Measurements from ENCODE around the gene HBQ1.
"Not testable (repeated sequence)": the region's sequence is repeated elsewhere in the genome, so short reads cannot be mapped to it uniquely, and the experiment has no call there.

Gene HBQ1

DNA sequence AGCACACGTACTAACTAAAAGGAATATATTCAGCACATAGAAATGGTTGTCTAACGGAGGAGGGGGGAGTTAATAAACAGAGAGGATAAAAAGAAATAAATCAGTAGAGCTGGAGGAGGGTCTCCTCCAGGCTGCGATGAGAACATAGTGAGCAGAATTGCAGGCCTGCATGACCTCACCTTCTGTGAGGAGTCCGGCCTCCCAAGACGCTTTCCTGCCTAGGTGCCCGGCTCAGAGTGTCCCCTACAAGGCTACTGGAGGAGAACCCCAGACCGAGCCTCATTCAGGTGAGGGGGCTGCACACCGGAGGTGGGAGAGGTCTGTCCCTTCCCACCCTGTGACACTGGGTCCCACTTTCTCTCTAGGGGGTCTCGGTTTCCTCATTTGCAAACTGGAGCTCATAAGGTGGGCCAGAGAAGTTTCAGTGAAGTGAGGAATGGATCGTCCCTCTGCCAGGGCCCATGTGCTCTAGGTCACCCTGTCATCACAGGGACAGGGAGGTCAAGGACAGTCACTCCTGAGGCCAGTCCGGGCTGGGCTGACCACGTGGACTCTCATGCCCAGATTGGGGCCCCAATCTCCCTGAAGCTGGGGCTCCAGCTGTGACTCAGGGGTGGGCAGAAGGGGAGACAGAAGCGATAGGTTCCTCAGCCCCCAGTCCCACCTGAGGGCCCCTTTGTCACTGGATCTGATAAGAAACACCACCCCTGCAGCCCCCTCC lies 17.8 kb upstream of the HBQ1 start:
- Histone ChIP-seq H3K4me1 (ENCODE audit: control insufficient read depth in 1 of 2, insufficient read depth in 2 of 2, low read length in 2 of 2) (no peaks in the 10 kb centered on the region), H3K23ac (ENCODE audit: low read length) (no peak overlapping the region), H3K9me3 (ENCODE audit: insufficient read depth, low read depth, low read length) (peaks cover 9% of the 10 kb centered on the region), H3K4ac (ENCODE audit: low read depth, low read length) (no peak overlapping the region), H3K36me3 (ENCODE audit: control insufficient read depth in 1 of 2, insufficient read depth in 2 of 2, low read length in 2 of 2) (no peaks in the 10 kb centered on the region), H4K8ac (ENCODE audit: low read depth, low read length) (no peak overlapping the region), H3K79me2 (ENCODE audit: control insufficient read depth, insufficient read depth, low read length, poor library complexity) (no peaks in the 10 kb centered on the region), H3K4me3 (ENCODE audit: low read depth, low read length) (no peak overlapping the region), H3K27me3 (ENCODE audit: insufficient read depth, low read length) (peaks cover 32% of the 10 kb centered on the region), H2AFZ (ENCODE audit: insufficient read depth, low read length, poor library complexity) (no peak overlapping the region), H2BK12ac (ENCODE audit: low read length) (no peak overlapping the region), H2BK5ac (ENCODE audit: low read depth, low read length, poor library complexity) (no peak overlapping the region), H3K14ac (ENCODE audit: low read length) (no peak overlapping the region), H3K9ac (ENCODE audit: low read length) (no peak overlapping the region), H3K4me2 (ENCODE audit: low read length) (no peak overlapping the region), H4K12ac (ENCODE audit: low read depth, low read length) (no peak overlapping the region), H2AK5ac (ENCODE audit: low read length) (no peak overlapping the region), H4K91ac (ENCODE audit: low read depth, low read length) (no peak overlapping the region), H3K18ac (ENCODE audit: low read length) (no peak overlapping the region), H3K27ac (ENCODE audit: low read depth, low read length) (no peak overlapping the region), H2BK120ac (ENCODE audit: insufficient read depth, low read length, poor library complexity) (no peak overlapping the region), H3K79me1 (ENCODE audit: low read length) (no peaks in the 10 kb centered on the region)
- WGBS (ENCODE audit: extremely low coverage, insufficient coverage, insufficient read length), result no CpG with 5 or more reads among the region's 13 CpGs
- no peak for DNase-seq

DNA sequence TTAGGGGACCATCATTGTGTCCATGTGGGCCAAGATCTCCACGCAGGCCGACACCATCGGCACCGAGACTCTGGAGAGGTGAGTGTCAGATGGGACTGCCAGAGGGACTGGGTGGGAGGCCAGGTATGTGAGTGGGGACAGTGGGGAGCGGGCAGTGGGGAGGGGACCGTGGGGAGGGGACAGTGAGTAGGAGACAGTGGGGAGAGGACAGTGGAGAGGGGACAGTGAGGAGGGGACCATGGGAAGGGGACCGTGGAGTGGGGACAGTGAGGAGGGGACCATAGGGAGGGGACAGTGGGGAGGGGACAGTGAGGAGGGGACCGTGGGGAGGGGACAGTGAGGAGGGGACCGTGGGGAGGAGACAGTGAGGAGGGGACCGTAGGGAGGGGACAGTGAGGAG lies 17.1 kb upstream of the HBQ1 start:
- H3K27ac ChIP-seq (ENCODE audit: low read depth, low read length); H2AK5ac ChIP-seq (ENCODE audit: low read length); H3K23ac ChIP-seq (ENCODE audit: low read length); H3K4me2 ChIP-seq (ENCODE audit: low read length); H3K9ac ChIP-seq (ENCODE audit: low read length); H3K9me3 ChIP-seq (ENCODE audit: insufficient read depth, low read depth, low read length); H2BK120ac ChIP-seq (ENCODE audit: insufficient read depth, low read length, poor library complexity); H3K4me3 ChIP-seq (ENCODE audit: low read depth, low read length); H3K79me1 ChIP-seq (ENCODE audit: low read length); H3K4ac ChIP-seq (ENCODE audit: low read depth, low read length); H3K79me2 ChIP-seq (ENCODE audit: control insufficient read depth, insufficient read depth, low read length, poor library complexity); H4K12ac ChIP-seq (ENCODE audit: low read depth, low read length); H2BK5ac ChIP-seq (ENCODE audit: low read depth, low read length, poor library complexity); H3K14ac ChIP-seq (ENCODE audit: low read length); H3K18ac ChIP-seq (ENCODE audit: low read length); H4K91ac ChIP-seq (ENCODE audit: low read depth, low read length); H2AFZ ChIP-seq (ENCODE audit: insufficient read depth, low read length, poor library complexity); H4K8ac ChIP-seq (ENCODE audit: low read depth, low read length); H3K36me3 ChIP-seq (ENCODE audit: control insufficient read depth in 1 of 2, insufficient read depth in 2 of 2, low read length in 2 of 2); H2BK12ac ChIP-seq (ENCODE audit: low read length); DNase-seq; H3K4me1 ChIP-seq (ENCODE audit: control insufficient read depth in 1 of 2, insufficient read depth in 2 of 2, low read length in 2 of 2): not testable (repeated sequence)
- peaks cover 37% of the 10 kb centered on the region for H3K27me3 ChIP-seq (ENCODE audit: insufficient read depth, low read length)
- WGBS (ENCODE audit: extremely low coverage, insufficient coverage, insufficient read length), result no CpG with 5 or more reads among the region's 10 CpGs

GRCh38 chr16:163696-164095 lies 16.6 kb upstream of the HBQ1 start:
- not testable (repeated sequence) for H3K4me2 ChIP-seq (ENCODE audit: low read length); H3K27ac ChIP-seq (ENCODE audit: low read depth, low read length); H3K9me3 ChIP-seq (ENCODE audit: insufficient read depth, low read depth, low read length); H4K8ac ChIP-seq (ENCODE audit: low read depth, low read length); H3K4me1 ChIP-seq (ENCODE audit: control insufficient read depth in 1 of 2, insufficient read depth in 2 of 2, low read length in 2 of 2); H3K36me3 ChIP-seq (ENCODE audit: control insufficient read depth in 1 of 2, insufficient read depth in 2 of 2, low read length in 2 of 2); H2BK12ac ChIP-seq (ENCODE audit: low read length); H3K79me2 ChIP-seq (ENCODE audit: control insufficient read depth, insufficient read depth, low read length, poor library complexity); H2AK5ac ChIP-seq (ENCODE audit: low read length); H3K4ac ChIP-seq (ENCODE audit: low read depth, low read length); H3K18ac ChIP-seq (ENCODE audit: low read length); H3K9ac ChIP-seq (ENCODE audit: low read length); H3K4me3 ChIP-seq (ENCODE audit: low read depth, low read length); H4K91ac ChIP-seq (ENCODE audit: low read depth, low read length); H2AFZ ChIP-seq (ENCODE audit: insufficient read depth, low read length, poor library complexity); H3K23ac ChIP-seq (ENCODE audit: low read length); H3K79me1 ChIP-seq (ENCODE audit: low read length); H2BK5ac ChIP-seq (ENCODE audit: low read depth, low read length, poor library complexity); H3K14ac ChIP-seq (ENCODE audit: low read length); DNase-seq; H4K12ac ChIP-seq (ENCODE audit: low read depth, low read length); H2BK120ac ChIP-seq (ENCODE audit: insufficient read depth, low read length, poor library complexity)
- peaks cover 43% of the 10 kb centered on the region for H3K27me3 ChIP-seq (ENCODE audit: insufficient read depth, low read length)
- WGBS (ENCODE audit: extremely low coverage, insufficient coverage, insufficient read length), result no CpG with 5 or more reads among the region's 3 CpGs

- H3K9me3 ChIP-seq (ENCODE audit: insufficient read depth, low read depth, low read length); H4K8ac ChIP-seq (ENCODE audit: low read depth, low read length); H3K79me1 ChIP-seq (ENCODE audit: low read length); H3K18ac ChIP-seq (ENCODE audit: low read length); H2AK5ac ChIP-seq (ENCODE audit: low read length); H3K4me2 ChIP-seq (ENCODE audit: low read length); H3K4me3 ChIP-seq (ENCODE audit: low read depth, low read length); H3K36me3 ChIP-seq (ENCODE audit: control insufficient read depth in 1 of 2, insufficient read depth in 2 of 2, low read length in 2 of 2); H3K14ac ChIP-seq (ENCODE audit: low read length); H3K4me1 ChIP-seq (ENCODE audit: control insufficient read depth in 1 of 2, insufficient read depth in 2 of 2, low read length in 2 of 2); H3K27ac ChIP-seq (ENCODE audit: low read depth, low read length); DNase-seq; H3K23ac ChIP-seq (ENCODE audit: low read length); H2AFZ ChIP-seq (ENCODE audit: insufficient read depth, low read length, poor library complexity); H4K91ac ChIP-seq (ENCODE audit: low read depth, low read length); H2BK12ac ChIP-seq (ENCODE audit: low read length); H3K9ac ChIP-seq (ENCODE audit: low read length); H3K79me2 ChIP-seq (ENCODE audit: control insufficient read depth, insufficient read depth, low read length, poor library complexity); H2BK120ac ChIP-seq (ENCODE audit: insufficient read depth, low read length, poor library complexity); H4K12ac ChIP-seq (ENCODE audit: low read depth, low read length); H2BK5ac ChIP-seq (ENCODE audit: low read depth, low read length, poor library complexity); H3K4ac ChIP-seq (ENCODE audit: low read depth, low read length): not testable (repeated sequence)
- no CpG with 5 or more reads among the region's 80 CpGs for WGBS (ENCODE audit: extremely low coverage, insufficient coverage, insufficient read length)
- peaks cover 48% of the 10 kb centered on the region for H3K27me3 ChIP-seq (ENCODE audit: insufficient read depth, low read length)
These were observed 16.0 kb upstream of the HBQ1 start for GRCh38 chr16:164134-164823.
